ENCODE data around the gene GALNT9. TPM values are rescaled to one million over a fixed set of nuclear protein-coding genes. Genes with fewer than 3 reads are reported as not detected.

The GALNT9 gene
- total and polyA plus RNA-seq, 2 experiments from 2014 or later, result 0.33 to 1.4 TPM

GRCh38 chr12:132277374-132277941, 51.9 kb downstream of the GALNT9 start:
- DNase-seq, result no peak
- in situ Hi-C loops (cut with MboI), result no loop called here

DNA sequence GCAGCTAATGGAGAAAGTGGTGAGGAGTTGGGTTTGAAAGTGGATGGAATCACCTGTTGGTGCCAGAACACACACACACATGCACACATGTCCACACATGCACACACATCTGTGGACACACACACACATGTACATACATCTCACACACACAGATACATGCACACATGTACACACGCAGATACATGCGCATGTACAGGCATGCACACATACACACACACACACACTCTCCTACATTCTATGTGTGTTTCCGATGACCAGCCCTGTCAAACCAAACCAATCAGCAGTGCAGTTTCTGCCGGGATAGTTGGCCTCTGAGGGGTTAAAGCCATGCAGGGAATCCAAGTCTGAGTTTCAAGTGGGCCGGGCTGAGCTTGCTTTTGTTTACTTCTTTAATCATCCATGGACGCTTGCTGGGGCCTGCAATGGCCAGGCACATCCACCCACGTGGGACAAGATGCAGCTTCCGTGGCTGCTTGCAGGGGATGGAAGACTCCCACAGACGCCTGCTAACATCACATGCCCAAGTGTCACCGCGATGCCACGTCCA, 52.5 kb downstream of the GALNT9 start:
- H3K79me2 ChIP-seq (ENCODE audit: insufficient read depth), result no peaks in the 10 kb centered on the region
- peaks cover 54% of the 10 kb centered on the region for H3K27me3 ChIP-seq (replicated peaks; ENCODE audit: insufficient read depth)
- TF ChIP-seq EZH2phosphoT487 (IDR thresholded peaks at IDR 0.05; ENCODE audit: insufficient read depth, low read depth) (no peak), EZH2 (IDR thresholded peaks at IDR 0.05; ENCODE audit: insufficient read depth, poor library complexity, severe bottlenecking) (no peak)
- no peaks in the 10 kb centered on the region for H3F3A ChIP-seq (ENCODE audit: insufficient read depth)
- H4K20me1 ChIP-seq (ENCODE audit: insufficient read depth), result no peaks in the 10 kb centered on the region
- in situ Hi-C loops (cut with MboI), result no loop called here
- H3K9me3 ChIP-seq (ENCODE audit: low read depth), result no peaks in the 10 kb centered on the region
- no peak for DNase-seq
- H3K4me2 ChIP-seq (ENCODE audit: unreplicated experiment), result no peak overlapping the region
- WGBS, 2 experiments (ENCODE audit: low coverage in 1 of 2, low lambda C conversion rate in 2 of 2, missing lambda C conversion rate in 2 of 2), result 33 to 37% methylated on average over 12 of the region's 12 CpGs
- H3K4me3 ChIP-seq, result no peak overlapping the region
- no peak overlapping the region for H3K9ac ChIP-seq
- no peaks in the 10 kb centered on the region for H3K36me3 ChIP-seq (ENCODE audit: low read depth)
- H3K4me1 ChIP-seq (ENCODE audit: insufficient read depth), result no peaks in the 10 kb centered on the region
- H3K27ac ChIP-seq, result no peak overlapping the region
- H3K9me2 ChIP-seq (ENCODE audit: insufficient read depth), result no peaks in the 10 kb centered on the region
- H2AFZ ChIP-seq, result no peak overlapping the region

More at GRCh38 chr12:132277374-132277941, 51.9 kb downstream of the GALNT9 start:
- Histone ChIP-seq H3K9me2 (ENCODE audit: insufficient read depth) (no peaks in the 10 kb centered on the region), H3K4me3 (no peak overlapping the region), H3K9me3 (ENCODE audit: low read depth) (no peaks in the 10 kb centered on the region), H3K79me2 (ENCODE audit: insufficient read depth) (no peaks in the 10 kb centered on the region), H4K20me1 (ENCODE audit: insufficient read depth) (no peaks in the 10 kb centered on the region), H3K4me1 (ENCODE audit: insufficient read depth) (no peaks in the 10 kb centered on the region), H3K27ac (no peak overlapping the region), H2AFZ (no peak overlapping the region), H3K36me3 (ENCODE audit: low read depth) (no peaks in the 10 kb centered on the region), H3K4me2 (ENCODE audit: unreplicated experiment) (no peak overlapping the region), H3F3A (ENCODE audit: insufficient read depth) (no peaks in the 10 kb centered on the region), H3K9ac (no peak overlapping the region), H3K27me3 (replicated peaks; ENCODE audit: insufficient read depth) (peaks cover 60% of the 10 kb centered on the region)
- WGBS, 2 experiments (ENCODE audit: low coverage in 1 of 2, low lambda C conversion rate in 2 of 2, missing lambda C conversion rate in 2 of 2), result 52 to 58% methylated on average over 29 of the region's 31 CpGs
- TF ChIP-seq EZH2phosphoT487 (IDR thresholded peaks at IDR 0.05; ENCODE audit: insufficient read depth, low read depth), result no peak
- no peak for TF ChIP-seq EZH2 (IDR thresholded peaks at IDR 0.05; ENCODE audit: insufficient read depth, poor library complexity, severe bottlenecking)

DNA sequence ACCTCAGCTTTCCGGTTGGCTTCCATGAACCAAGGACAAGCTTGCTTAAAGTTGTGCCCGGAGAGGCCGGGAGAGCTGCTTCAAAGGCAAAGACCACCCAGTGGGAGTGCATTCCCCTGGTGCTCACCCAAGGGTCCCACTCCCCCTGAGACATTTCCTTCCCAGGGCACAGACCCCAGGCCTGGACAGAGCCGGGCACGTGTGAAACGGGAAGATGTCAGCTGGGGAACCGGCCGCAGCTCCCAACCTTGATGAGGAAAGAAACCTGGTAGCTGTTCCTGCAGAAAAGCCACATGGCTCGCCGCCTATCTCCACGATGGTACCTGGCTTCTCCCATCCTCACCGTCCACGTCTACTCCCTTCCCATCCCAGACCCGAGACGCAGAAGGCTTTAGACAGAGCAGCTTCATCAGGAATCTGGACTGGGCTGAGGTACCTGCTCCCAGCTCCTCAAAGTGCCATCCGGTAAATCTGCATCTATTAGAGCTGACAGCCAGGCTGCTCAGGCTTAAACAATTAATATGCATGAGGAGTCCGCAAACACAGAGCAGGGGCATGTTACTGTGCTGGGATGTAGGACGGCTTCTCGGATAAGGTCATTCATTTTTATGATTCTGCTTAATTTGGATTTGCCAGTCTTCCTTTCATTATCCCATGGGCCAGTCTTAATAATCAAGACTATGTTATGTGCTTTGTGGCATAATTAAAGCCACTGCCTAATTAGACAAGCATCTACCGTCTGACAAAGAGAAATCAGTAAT, 53.1 kb downstream of the GALNT9 start:
- Histone ChIP-seq H3K36me3 (ENCODE audit: low read depth) (no peaks in the 10 kb centered on the region), H3F3A (ENCODE audit: insufficient read depth) (no peaks in the 10 kb centered on the region), H3K4me3 (no peak overlapping the region), H3K9me2 (ENCODE audit: insufficient read depth) (no peaks in the 10 kb centered on the region), H3K9ac (no peak overlapping the region), H3K27me3 (replicated peaks; ENCODE audit: insufficient read depth) (peaks cover 48% of the 10 kb centered on the region), H3K4me2 (ENCODE audit: unreplicated experiment) (no peak overlapping the region), H4K20me1 (ENCODE audit: insufficient read depth) (no peaks in the 10 kb centered on the region), H3K27ac (no peak overlapping the region), H3K4me1 (ENCODE audit: insufficient read depth) (no peaks in the 10 kb centered on the region), H3K79me2 (ENCODE audit: insufficient read depth) (no peaks in the 10 kb centered on the region), H3K9me3 (ENCODE audit: low read depth) (no peaks in the 10 kb centered on the region), H2AFZ (no peak overlapping the region)
- no peak for DNase-seq
- 61 to 68% methylated on average over 20 of the region's 20 CpGs for WGBS, 2 experiments (ENCODE audit: low coverage in 1 of 2, low lambda C conversion rate in 2 of 2, missing lambda C conversion rate in 2 of 2)
- in situ Hi-C loops (cut with MboI), result no loop called here
- TF ChIP-seq EZH2 (IDR thresholded peaks at IDR 0.05; ENCODE audit: insufficient read depth, poor library complexity, severe bottlenecking), result no peak
- TF ChIP-seq EZH2phosphoT487 (IDR thresholded peaks at IDR 0.05; ENCODE audit: insufficient read depth, low read depth), result no peak

GRCh38 chr12:132275631-132276030, 53.8 kb downstream of the GALNT9 start:
- no peaks in the 10 kb centered on the region for H3F3A ChIP-seq (ENCODE audit: insufficient read depth)
- TF ChIP-seq EZH2phosphoT487 (IDR thresholded peaks at IDR 0.05; ENCODE audit: insufficient read depth, low read depth) (no peak), EZH2 (IDR thresholded peaks at IDR 0.05; ENCODE audit: insufficient read depth, poor library complexity, severe bottlenecking) (no peak)
- in situ Hi-C loops (cut with MboI), result no loop called here
- H3K27me3 ChIP-seq (replicated peaks; ENCODE audit: insufficient read depth), result peaks cover 44% of the 10 kb centered on the region
- no peak overlapping the region for H2AFZ ChIP-seq
- no peaks in the 10 kb centered on the region for H3K4me1 ChIP-seq (ENCODE audit: insufficient read depth)
- 84 to 90% methylated on average over 18 of the region's 18 CpGs for WGBS, 2 experiments (ENCODE audit: low coverage in 1 of 2, low lambda C conversion rate in 2 of 2, missing lambda C conversion rate in 2 of 2)
- H3K9ac ChIP-seq, result no peak overlapping the region
- H3K36me3 ChIP-seq (ENCODE audit: low read depth), result no peaks in the 10 kb centered on the region
- no peak overlapping the region for H3K27ac ChIP-seq
- no peaks in the 10 kb centered on the region for H3K79me2 ChIP-seq (ENCODE audit: insufficient read depth)
- no peaks in the 10 kb centered on the region for H4K20me1 ChIP-seq (ENCODE audit: insufficient read depth)
- no peak overlapping the region for H3K4me3 ChIP-seq
- no peaks in the 10 kb centered on the region for H3K9me3 ChIP-seq (ENCODE audit: low read depth)
- H3K9me2 ChIP-seq (ENCODE audit: insufficient read depth), result no peaks in the 10 kb centered on the region
- H3K4me2 ChIP-seq (ENCODE audit: unreplicated experiment), result no peak overlapping the region
- no peak for DNase-seq
